Measurements from ENCODE around the gene WDR82.

DNA sequence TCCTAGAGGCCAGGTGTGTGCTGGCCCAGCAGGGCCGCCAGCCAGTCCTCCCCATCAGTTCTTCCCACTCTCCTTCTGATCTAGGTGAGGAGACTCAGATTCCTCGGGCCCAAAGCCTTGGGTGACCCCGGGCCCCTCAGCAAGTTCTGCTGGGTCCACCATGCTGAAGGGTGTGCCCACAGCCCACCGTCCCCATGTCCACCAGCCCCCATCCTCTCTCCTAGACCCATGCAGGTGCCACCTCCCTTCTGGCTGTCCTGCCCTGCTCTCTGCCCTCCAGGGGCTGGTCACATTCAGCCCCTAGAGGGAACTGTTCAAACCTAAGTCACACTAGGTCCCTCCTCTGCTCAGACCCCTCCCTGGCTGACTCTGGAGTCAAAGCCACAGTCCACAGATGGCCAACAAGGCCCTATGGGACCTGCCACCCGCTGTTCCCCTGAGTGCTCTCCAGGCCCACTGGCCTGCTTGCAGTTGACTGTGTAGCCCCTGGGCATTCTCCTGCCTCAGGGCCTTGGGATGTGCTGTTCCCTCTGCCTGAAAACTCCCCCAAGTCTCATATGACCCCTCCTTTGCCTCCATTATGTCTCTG, 52.1 kb downstream of the WDR82 start:
- TF ChIP-seq, protein P1, sequence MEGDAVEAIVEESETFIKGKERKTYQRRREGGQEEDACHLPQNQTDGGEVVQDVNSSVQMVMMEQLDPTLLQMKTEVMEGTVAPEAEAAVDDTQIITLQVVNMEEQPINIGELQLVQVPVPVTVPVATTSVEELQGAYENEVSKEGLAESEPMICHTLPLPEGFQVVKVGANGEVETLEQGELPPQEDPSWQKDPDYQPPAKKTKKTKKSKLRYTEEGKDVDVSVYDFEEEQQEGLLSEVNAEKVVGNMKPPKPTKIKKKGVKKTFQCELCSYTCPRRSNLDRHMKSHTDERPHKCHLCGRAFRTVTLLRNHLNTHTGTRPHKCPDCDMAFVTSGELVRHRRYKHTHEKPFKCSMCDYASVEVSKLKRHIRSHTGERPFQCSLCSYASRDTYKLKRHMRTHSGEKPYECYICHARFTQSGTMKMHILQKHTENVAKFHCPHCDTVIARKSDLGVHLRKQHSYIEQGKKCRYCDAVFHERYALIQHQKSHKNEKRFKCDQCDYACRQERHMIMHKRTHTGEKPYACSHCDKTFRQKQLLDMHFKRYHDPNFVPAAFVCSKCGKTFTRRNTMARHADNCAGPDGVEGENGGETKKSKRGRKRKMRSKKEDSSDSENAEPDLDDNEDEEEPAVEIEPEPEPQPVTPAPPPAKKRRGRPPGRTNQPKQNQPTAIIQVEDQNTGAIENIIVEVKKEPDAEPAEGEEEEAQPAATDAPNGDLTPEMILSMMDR (IDR thresholded peaks at IDR 0.05), result no peak
- TF ChIP-seq POLR2A (IDR thresholded peaks at IDR 0.05) (no peak), POLR2AphosphoS5 (IDR thresholded peaks at IDR 0.05) (no peak), EP300 (IDR thresholded peaks at IDR 0.05) (no peak)

All from upper lobe of left lung (tissue), 4 donors.